Hepatocyte (in vitro differentiated cells): ENCODE measurements around the gene NPVF.

Experiments
- EZH2phosphoT487 ChIP-seq: fragments of 200-600 bp; sonication (generic); IDR thresholded peaks from one replicate; pipeline ENCODE4 v1.6.1; 2018; ENCODE audit warnings: antibody characterized with exemption, mild to moderate bottlenecking, low read depth, moderate library complexity; ENCODE audit not compliant: unreplicated experiment, severe bottlenecking
- TF ChIP-seq, protein P1 (sequence below): fragments of 200-600 bp; sonication (generic); IDR thresholded peaks from 2 replicates; pipeline ENCODE4 v1.5.1; 2016; ENCODE audit warnings: antibody characterized with exemption, mild to moderate bottlenecking; ENCODE audit not compliant: poor library complexity

DNA sequence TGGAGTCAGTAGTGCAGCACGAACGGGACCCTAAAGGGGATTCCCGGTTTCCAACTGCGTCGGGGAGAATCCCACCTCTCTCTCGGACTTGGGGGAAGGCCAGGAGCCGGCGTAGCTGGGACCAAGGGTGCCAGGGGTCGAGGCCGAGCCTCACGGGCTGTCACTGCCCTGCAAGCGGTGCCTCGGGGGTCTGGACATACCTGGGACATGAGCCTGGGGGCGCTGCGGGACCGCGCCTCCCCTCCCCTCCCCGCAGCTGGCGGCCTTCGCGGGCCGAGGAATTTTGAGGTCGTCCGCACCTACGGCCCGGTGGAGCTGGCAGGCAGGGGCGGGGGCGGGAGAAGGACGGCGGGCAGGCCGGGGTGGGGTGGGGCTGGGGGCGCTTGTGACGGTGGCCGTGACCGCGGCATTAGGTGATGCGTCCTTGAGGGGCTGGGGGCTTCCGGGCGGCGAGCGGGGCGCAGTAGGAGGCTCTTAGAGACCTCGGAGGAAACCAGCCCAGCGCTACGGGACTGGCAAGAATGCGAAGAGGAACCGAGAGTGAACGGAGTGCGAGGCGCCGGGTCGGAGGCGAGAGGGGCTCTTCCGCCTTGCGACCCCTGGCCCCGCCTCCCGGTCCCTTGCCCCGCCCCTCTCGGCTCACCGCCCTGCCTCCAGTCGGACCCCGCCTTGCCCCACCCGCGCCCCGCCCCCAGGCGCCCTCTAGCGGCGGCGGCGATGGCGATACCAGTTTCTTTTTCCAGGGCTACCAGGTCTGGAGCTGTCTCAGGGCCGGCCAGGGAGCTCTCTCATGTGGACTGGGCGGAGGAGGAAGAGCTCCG is 48.3 kb downstream of the NPVF start:
- TF ChIP-seq, protein P1, sequence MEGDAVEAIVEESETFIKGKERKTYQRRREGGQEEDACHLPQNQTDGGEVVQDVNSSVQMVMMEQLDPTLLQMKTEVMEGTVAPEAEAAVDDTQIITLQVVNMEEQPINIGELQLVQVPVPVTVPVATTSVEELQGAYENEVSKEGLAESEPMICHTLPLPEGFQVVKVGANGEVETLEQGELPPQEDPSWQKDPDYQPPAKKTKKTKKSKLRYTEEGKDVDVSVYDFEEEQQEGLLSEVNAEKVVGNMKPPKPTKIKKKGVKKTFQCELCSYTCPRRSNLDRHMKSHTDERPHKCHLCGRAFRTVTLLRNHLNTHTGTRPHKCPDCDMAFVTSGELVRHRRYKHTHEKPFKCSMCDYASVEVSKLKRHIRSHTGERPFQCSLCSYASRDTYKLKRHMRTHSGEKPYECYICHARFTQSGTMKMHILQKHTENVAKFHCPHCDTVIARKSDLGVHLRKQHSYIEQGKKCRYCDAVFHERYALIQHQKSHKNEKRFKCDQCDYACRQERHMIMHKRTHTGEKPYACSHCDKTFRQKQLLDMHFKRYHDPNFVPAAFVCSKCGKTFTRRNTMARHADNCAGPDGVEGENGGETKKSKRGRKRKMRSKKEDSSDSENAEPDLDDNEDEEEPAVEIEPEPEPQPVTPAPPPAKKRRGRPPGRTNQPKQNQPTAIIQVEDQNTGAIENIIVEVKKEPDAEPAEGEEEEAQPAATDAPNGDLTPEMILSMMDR = peak; percentile 97
- TF ChIP-seq EZH2phosphoT487 = no peak
